VCaP (cell line): ENCODE results near the gene CHMP6.

ENCODE experiments used
- H3K27ac ChIP-seq: fragments of 450-650 bp; 2 replicates; pipeline ENCODE4 v1.5.1; 2017
- CTCF ChIP-seq: fragments of 450-650 bp; conservative IDR thresholded peaks from 2 replicates; pipeline ENCODE4 v1.5.1; 2017; ENCODE audit warnings: mild to moderate bottlenecking, moderate library complexity

The CHMP6 gene

DNA sequence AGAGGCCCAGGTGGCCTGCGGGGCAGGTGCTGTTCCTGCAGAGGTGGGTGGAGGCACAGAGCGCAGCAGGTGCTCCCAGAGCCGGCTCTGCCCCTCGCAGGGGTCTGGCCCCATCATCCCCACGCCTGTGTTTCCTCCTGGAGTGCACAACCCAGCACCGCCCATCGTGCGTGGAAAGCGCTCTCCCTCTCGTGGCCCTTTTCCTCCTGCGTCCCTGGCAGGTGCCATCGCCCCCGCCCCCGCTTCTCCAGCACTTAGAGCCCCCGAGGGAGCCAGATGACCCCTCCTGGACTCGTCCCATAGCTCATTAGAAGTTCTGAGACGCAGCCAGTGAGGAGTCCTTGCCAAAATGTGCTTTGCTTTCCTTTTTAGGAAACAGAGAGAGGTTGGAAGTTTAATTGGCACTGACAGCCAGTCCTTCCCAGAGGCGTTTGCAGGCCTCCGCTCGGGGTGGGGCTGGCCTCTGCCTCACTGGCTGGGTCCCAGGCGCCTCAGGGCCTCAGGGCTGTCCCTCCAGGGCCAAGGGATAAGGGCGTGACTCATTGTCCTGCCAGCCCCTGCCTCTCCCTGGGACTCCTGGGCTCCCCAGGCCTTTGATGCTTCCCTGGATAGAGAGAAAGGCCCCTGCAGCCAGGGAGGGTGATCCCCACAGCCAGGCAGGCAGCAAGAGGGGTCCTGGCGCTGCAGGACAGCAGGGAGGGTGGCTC is 32.2 kb upstream of the CHMP6 start:
- peak overlapping the region; percentile 85 for H3K27ac ChIP-seq
- no peak for TF ChIP-seq CTCF

GRCh38 chr17:80960037-80960796 is 31.4 kb upstream of the CHMP6 start:
- TF ChIP-seq CTCF, result no peak
- H3K27ac ChIP-seq, result peak overlapping the region; percentile 85

DNA sequence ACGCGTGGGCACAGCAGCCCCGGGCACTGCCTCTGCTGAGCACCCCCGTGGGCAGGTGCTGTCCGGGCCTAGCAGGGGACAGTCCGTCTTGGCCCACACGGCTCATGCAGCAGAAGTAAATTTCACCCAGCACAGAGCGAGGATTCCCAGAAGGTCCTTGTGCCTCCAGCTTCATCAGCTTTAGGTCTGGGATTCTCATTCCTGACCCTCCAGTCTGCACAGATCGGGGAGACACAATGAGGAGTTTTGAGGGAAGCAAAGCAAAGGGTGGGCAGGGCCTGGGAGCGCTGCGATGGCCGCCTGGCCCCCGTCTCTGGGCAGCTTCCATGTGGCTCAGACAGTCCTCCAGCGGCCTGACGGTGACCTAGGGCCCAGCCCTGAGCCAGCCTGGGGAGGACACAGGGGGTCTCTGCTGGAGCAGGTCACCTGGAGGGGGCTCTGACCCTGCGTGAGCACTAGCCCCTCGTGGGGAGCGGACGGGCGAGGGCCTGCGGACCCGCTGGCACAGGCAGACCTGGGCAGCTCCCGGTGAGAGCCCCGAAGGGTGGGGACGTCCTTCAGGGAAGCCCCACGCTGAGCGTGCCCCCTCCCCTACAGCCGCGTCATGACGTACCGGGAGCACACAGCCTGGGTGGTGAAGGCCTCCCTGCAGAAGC is 30.7 kb upstream of the CHMP6 start:
- no peak for TF ChIP-seq CTCF
- H3K27ac ChIP-seq, result peak overlapping the region; percentile 85

DNA sequence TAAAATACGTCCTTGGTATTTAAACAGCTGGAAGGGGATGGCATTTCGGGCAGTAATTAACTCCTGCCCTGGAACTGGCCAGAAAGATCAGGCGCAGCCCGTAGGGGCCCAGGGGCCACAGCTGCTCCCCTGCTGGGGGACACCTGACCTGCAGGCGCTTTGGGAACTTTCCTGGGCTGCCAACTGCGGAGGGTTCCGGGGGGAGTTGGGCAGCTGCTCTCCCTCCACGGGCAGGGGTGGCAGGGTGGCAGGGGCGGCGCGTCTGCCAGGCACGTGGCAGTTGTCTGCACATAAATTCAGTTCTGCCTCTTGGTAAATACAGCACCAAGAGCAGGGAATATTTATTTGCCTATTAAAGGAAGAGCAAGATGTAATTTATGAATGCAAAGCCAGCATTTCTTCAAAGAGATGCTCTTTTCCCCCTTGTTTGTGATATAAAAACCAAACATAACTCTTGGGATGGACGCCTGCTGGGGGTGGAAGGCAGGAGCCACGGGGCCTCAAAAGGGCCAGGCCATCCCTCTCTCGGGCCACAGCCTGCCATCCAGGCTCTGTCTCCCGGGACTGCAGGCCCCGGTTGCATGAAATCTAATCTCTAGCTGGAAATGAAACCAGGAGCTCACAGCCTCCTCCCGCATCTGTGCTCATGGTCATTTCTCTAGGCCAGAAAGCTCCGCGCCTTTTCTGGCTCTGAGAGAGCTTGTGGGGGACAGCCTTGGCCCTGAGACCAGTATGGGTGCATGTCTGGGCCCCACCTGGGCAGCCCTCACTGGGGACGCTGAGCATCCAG is 29.9 kb upstream of the CHMP6 start:
- H3K27ac ChIP-seq, result peak overlapping the region; percentile 85
- TF ChIP-seq CTCF, result 0 out of 2 replicates have a peak, but pooled peaks have one; percentile 16

DNA sequence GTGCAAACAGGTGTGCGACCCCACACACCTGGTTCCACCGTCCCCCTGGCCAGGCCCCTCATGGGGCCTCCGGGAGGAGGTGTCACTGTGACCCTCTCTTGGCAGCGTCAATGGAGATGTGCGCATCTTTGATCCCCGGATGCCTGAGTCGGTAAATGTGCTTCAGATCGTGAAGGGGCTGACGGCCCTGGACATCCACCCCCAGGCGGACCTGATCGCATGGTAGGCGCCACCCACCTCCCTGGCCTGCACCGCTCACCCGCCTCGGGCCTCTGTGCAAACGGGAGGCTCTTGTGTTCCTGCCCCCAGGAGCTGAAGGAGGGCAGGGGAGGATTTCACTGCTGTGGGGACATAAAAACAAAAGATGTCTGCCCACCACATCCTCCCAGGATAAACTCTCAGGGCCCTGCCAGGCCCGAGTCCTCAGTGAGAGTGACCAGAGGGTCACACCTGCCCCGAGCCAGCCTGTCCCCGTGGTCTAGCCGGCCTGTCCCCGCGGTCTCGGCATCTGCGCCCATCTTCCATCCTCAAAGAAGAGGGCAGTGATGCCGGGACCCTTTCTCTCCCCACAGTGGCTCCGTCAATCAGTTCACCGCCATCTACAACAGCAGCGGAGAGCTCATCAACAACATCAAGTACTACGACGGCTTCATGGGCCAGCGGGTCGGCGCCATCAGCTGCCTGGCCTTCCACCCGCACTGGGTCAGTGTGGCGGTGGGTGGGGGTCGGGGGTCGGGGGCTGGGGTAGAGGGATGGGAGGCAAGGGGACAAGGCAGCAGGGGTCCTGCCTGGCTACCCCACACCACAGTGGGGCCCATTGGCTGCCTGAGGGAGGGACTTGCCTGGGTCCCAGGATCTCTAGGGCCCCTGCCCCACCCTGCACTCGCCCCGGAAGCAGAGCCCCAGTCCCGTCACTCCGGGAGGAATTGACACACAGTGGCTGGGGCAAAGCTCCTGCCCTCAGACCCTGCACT is 29.0 kb upstream of the CHMP6 start:
- H3K27ac ChIP-seq, result peak overlapping the region; percentile 85
- no peak for TF ChIP-seq CTCF

GRCh38 chr17:80963812-80964543 is 27.7 kb upstream of the CHMP6 start:
- no peak for TF ChIP-seq CTCF
- no peak overlapping the region for H3K27ac ChIP-seq
